GM19025 (cell line): ENCODE data around the gene BRD7.

Experiments used
- ATAC-seq: cut with Tn5 transposase; IDR thresholded peaks from one replicate; pipeline ENCODE4 v1.9.1; 2021; ENCODE audit warnings: mild to moderate bottlenecking, low read depth, moderate library complexity; ENCODE audit not compliant: unreplicated experiment

Gene BRD7

DNA sequence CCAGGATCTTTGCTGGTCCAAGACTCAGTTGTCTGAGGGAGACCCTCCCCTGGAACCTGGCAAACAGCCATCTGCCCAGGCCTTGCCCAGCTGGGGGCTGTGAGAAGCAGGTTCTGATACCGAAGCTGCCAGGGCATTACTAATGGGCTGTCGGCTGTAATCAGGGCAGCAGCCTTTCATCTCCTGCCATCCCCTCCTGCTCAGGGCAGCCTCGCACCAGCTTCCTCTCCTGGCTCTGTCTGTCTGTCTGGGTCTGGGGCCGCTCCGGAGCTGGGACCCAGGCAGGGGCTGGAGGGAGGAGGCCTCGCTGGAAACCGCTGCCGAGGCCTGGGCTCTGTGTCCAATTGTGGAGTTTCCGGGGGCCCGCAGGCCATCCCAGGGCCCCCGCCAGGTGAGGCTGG, 21.6 kb upstream of the BRD7 start:
- no peak for ATAC-seq

GRCh38 chr16:50389900-50390299, 21.1 kb upstream of the BRD7 start:
- ATAC-seq: no peak

DNA sequence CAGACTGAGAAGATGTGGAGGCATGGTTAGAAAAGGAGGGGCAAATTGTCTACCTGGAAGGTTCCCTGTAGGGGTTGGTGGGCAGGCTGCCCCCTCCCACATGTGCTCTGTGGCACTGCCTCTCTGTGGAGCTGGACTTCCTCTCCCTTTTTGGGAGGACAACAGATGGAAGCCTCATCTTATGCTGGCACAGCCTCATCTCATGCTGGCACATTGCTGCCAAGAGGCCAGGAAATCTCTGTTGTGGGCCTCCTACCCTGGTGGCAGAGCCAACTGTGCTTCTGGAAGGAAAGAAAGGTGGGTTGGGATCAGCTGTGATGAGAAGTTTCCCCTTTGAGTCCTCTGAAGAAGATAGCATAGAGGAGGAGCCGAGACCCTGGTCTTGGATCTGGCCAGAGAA, 19.7 kb upstream of the BRD7 start:
- ATAC-seq: no peak

GRCh38 chr16:50386774-50387173, 18.0 kb upstream of the BRD7 start:
- no peak for ATAC-seq

DNA sequence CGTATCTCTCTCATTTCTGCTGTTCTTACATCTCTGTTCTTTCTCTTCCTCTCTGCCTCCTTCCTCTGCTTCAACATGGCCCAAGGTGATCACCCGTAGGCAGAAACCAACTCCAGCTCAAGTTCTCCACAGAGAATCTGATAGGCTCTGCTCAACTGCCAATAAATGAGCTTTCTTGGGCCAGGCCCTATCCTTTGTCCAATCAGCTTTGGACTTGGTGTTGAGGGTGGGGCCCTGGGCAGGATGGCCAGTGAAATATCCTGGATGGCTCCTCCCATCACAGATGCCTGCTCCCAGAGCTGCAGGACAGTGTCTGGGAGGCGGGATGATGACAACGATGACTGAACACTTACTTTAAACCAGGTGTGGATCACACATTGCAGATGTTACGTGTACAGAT, 17.4 kb upstream of the BRD7 start:
- ATAC-seq: no peak

DNA sequence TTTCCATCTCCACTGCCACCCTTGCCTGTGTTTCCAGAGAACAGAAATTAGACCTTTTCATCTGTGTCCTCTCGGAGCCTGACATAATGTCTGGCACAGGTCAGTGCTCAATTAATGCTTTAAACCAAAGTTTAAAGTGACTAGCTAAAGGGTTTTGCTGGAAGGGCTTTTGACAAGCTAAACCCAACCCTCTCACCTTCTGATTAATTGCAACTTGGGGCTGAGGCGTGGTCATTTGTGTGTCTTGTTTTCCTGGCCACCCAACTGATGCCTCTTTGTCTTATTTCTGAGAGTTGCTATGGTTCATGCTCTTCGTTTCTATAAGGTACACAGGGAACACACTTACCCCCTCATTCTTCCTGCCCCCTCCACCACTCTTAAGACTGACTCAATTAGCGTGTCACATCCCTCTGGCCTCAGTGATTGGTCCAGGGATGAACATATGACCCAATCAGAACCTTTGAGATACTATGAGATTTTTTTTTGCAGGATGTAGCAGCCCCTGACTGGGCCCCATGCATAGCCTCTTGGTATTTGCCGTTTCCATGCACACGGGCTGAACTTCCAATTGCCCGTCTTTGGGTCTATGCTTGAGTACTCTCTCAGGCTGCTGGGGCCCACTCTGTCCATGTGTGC, 15.8 kb upstream of the BRD7 start:
- ATAC-seq: no peak

DNA sequence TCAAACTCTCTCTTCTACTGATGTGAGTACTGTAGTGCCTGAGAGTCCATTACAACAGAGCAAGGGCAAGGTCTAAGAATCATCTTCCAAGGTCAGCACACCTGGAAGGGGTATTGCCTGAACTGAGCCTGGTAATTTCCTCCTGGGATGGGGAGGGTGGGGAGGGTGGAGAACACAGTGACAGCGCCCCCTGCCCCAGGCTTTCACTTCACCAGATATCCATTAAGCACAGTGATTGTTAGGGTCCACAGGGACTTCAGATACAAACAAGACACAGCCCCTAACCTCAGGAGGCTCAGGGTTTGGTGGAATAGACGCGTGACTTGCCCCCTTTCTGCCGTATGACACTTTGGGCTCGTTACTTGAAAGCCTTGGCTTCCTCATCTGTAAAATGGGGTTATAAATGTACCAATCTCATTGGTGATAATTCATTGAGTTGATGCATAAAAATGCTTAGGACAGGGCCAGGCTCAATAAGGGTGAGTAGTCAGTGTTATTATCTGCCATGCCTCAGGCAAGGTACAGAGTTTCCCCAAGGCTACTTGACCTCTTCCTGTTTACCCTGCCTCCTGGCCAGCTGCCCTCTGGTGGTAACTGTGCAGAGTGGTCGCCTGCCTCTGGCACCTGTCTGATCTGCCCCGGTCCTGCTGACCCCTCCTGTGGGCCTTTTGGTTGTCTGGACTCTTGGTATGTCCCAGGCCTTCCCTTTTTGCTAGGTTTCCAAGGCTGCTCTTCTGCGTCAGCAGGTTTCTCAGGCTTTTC, 13.1 kb upstream of the BRD7 start:
- ATAC-seq: no peak

GRCh38 chr16:50378417-50378816, 9.6 kb upstream of the BRD7 start:
- ATAC-seq: no peak

GRCh38 chr16:50377001-50377400, 8.2 kb upstream of the BRD7 start:
- no peak for ATAC-seq

DNA sequence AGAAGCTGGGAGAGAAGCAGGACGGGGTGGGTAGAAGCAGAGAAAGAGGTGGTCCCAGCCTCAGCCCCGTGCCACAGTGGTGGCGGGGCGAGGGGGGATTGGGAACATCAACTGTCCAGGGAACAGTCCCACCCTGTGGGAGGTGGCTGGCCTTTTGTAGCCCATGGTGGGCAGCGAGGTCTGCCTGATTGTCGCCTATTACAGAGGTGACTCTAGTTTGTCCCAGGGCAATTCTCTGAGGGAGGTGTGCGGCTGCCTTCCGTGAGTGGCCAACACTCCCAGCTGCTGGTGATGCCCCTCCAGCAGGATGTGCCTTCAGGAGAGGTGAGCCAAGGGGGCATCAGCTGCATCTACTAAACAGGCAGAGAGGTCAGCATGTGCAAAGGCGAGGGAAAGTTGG, 5.0 kb upstream of the BRD7 start:
- ATAC-seq: no peak

- no peak for ATAC-seq
These were observed 4.5 kb upstream of the BRD7 start for GRCh38 chr16:50373345-50373701.

- no peak for ATAC-seq
These were observed 4.0 kb upstream of the BRD7 start for GRCh38 chr16:50372611-50373344.

- ATAC-seq: no peak
These were observed 3.3 kb upstream of the BRD7 start for GRCh38 chr16:50371936-50372595.

GRCh38 chr16:50371036-50371716, 2.4 kb upstream of the BRD7 start:
- no peak for ATAC-seq

DNA sequence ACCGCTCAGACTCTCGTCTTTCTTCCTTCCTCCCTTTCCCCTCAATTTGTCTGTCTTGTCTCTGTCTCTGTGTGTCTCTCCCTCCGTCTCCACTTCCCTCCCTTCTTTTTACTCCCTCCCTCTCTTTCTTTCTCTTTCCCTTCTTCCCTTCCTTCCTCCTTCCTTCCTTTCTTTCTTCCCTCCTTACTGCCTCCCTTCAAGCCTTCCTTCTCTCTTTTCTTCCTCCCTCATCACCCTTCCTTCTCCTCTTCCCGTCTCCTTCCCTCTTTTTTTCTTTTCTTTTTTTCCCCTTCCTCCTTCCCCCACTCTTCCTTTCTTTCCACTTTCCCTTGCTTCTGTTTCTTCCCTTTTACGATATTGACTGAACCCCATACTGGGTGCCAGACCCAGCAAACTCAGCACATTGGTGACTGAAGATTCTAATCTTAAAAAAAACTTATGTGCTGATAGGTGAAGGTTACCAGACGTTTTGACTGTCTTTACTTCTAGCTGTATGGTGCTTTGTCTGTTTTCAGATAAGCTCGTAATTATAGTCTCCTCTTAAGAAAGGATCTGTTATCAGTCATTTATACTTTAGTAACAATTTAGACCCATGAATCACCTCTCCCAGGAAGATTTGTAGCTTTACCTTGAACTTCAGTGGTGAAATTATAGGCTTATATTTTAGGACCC, 481 bp upstream of the BRD7 start:
- ATAC-seq: no peak

- no peak for ATAC-seq
These were observed 895 bp downstream of the BRD7 start for GRCh38 chr16:50367777-50368409.

DNA sequence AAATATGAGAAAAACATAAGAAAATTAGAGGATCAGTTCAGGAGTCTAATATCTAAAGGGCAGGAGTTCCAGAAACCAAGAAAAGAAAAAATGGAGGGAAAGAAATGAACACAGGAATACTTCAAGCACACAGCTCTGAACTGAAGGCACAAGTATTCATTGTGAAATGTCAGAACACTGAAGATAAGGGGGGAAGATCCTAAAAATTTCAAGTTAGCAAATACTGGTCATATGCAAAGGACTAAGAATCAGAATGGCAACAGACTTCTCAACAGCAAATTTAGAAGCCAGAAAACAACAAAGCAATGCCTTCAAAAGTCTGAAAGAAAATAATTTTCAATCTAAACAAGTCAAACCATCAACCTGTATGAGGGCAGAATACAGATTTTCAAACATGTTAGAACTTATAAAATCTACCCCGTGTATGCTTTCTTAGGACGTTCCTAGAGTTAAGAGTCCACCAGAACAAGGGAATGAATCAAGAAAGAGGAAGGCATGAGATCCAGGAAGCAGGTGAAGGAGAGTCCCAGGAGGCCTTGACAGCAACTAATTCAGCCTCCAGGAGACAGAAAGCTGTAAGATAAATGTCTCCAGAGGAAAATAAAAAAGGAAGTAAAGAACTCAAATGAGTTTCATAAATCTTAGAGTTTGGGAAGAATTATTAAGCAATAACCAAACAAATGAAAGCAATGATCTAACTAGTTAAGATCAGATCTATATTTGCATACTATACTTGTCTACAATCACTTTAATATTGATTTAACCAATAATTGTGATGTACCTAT, 2.8 kb downstream of the BRD7 start:
- ATAC-seq: no peak

- no peak for ATAC-seq
These were observed 5.1 kb downstream of the BRD7 start for GRCh38 chr16:50363656-50364055.

GRCh38 chr16:50360779-50361178, 8.0 kb downstream of the BRD7 start:
- no peak for ATAC-seq
